GM18526 (cell line): ENCODE data around the gene PDZD11.

Source experiments
- POLR2A ChIP-seq: IDR thresholded peaks from 3 replicates; pipeline ENCODE4 v1.6.1; 2011; ENCODE audit not compliant: insufficient read length; ENCODE audit errors: extremely low read depth

Gene PDZD11

GRCh38 chrX:70264784-70265183 lies 24.9 kb downstream of the PDZD11 start:
- TF ChIP-seq POLR2A = no peak

GRCh38 chrX:70262952-70263567 lies 26.7 kb downstream of the PDZD11 start:
- TF ChIP-seq POLR2A = no peak

GRCh38 chrX:70260104-70260503 lies 29.6 kb downstream of the PDZD11 start, which contains the start of gene P2RY4:
P2RY4 (minus strand) TSS chrX:70260204; CDS start chrX:70259624, 580 bp downstream.
- TF ChIP-seq POLR2A = no peak

GRCh38 chrX:70257423-70258288 lies 32.1 kb downstream of the PDZD11 start:
- no peak for TF ChIP-seq POLR2A

- TF ChIP-seq POLR2A = no peak
Observed at GRCh38 chrX:70255452-70255851, 34.3 kb downstream of the PDZD11 start.

- no peak for TF ChIP-seq POLR2A
Observed at GRCh38 chrX:70254909-70255308, 34.8 kb downstream of the PDZD11 start.

GRCh38 chrX:70254063-70254400 lies 35.7 kb downstream of the PDZD11 start:
- TF ChIP-seq POLR2A = no peak

- no peak for TF ChIP-seq POLR2A
Observed at GRCh38 chrX:70253377-70254062, 36.2 kb downstream of the PDZD11 start.

- no peak for TF ChIP-seq POLR2A
Observed at GRCh38 chrX:70252491-70252890, 37.2 kb downstream of the PDZD11 start.

- TF ChIP-seq POLR2A = no peak
Observed at GRCh38 chrX:70247252-70247651, 42.5 kb downstream of the PDZD11 start.

GRCh38 chrX:70244881-70245280 lies 44.8 kb downstream of the PDZD11 start:
- TF ChIP-seq POLR2A = no peak

GRCh38 chrX:70241501-70241900 lies 48.2 kb downstream of the PDZD11 start:
- TF ChIP-seq POLR2A = no peak

GRCh38 chrX:70240751-70241150 lies 49.0 kb downstream of the PDZD11 start:
- no peak for TF ChIP-seq POLR2A
